SK-N-SH (cell line): ENCODE data around the gene AAGAB.

Source experiments
- EP300 ChIP-seq, 2 experiments: IDR thresholded peaks; 2 replicates each; pipeline versions ENCODE4 v1.4.0 to v1.6.1; 2012; ENCODE audit warnings: borderline replicate concordance in 1 of 2, low read depth in 1 of 2, low read length in 1 of 2
- NFIC ChIP-seq: IDR thresholded peaks from 2 replicates; pipeline ENCODE4 v1.4.0; 2012; ENCODE audit warnings: borderline replicate concordance
- TF ChIP-seq, protein P1 (sequence below): IDR thresholded peaks from 2 replicates; pipeline ENCODE4 v1.4.0; 2012; ENCODE audit warnings: low read depth, borderline replicate concordance
- TF ChIP-seq, protein P2 (sequence below): fragments of 200-600 bp; sonication (generic); IDR thresholded peaks from 2 replicates; pipeline ENCODE4 v1.6.1; 2017; ENCODE audit warnings: antibody characterized with exemption, mild to moderate bottlenecking, moderate library complexity

DNA sequence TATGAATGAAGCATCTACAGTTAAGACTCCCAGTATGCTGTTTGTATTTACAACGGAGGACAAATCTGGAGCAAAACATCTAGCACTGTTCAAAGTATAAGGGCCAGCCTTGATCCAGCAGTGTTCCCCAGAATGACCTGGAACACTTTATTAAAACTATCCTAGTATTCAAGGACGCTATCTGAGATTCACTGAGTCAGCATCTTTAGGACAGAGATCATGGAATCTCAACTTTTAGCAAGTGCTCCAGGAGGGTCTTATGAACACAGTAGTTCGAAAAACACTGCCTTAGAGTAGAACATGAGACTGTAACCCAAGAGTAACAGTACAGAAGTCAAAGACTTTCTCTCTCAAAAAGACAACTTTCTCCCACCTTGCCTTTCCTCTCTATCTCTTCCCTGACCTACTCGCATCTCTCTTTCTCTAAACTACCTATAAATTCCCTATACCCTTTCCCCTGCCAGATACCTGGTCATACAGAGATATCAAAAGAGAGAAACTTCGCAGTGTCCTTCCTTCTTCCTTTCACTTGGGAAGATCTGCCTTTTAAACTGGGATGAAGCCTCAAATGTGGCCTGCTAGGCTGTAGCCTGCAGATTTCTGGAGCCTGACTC lies 43.8 kb downstream of the AAGAB start:
- TF ChIP-seq EP300 (IDR thresholded peaks at IDR 0.05; ENCODE audit: borderline replicate concordance in 1 of 2, low read depth in 1 of 2, low read length in 1 of 2), result no peak
- TF ChIP-seq, protein P1, sequence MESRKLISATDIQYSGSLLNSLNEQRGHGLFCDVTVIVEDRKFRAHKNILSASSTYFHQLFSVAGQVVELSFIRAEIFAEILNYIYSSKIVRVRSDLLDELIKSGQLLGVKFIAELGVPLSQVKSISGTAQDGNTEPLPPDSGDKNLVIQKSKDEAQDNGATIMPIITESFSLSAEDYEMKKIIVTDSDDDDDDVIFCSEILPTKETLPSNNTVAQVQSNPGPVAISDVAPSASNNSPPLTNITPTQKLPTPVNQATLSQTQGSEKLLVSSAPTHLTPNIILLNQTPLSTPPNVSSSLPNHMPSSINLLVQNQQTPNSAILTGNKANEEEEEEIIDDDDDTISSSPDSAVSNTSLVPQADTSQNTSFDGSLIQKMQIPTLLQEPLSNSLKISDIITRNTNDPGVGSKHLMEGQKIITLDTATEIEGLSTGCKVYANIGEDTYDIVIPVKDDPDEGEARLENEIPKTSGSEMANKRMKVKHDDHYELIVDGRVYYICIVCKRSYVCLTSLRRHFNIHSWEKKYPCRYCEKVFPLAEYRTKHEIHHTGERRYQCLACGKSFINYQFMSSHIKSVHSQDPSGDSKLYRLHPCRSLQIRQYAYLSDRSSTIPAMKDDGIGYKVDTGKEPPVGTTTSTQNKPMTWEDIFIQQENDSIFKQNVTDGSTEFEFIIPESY, result no peak
- TF ChIP-seq NFIC, result no peak
- TF ChIP-seq, protein P2, sequence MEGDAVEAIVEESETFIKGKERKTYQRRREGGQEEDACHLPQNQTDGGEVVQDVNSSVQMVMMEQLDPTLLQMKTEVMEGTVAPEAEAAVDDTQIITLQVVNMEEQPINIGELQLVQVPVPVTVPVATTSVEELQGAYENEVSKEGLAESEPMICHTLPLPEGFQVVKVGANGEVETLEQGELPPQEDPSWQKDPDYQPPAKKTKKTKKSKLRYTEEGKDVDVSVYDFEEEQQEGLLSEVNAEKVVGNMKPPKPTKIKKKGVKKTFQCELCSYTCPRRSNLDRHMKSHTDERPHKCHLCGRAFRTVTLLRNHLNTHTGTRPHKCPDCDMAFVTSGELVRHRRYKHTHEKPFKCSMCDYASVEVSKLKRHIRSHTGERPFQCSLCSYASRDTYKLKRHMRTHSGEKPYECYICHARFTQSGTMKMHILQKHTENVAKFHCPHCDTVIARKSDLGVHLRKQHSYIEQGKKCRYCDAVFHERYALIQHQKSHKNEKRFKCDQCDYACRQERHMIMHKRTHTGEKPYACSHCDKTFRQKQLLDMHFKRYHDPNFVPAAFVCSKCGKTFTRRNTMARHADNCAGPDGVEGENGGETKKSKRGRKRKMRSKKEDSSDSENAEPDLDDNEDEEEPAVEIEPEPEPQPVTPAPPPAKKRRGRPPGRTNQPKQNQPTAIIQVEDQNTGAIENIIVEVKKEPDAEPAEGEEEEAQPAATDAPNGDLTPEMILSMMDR, result no peak
